ENCODE data around the gene CDC42BPA.

- no peak for TF ChIP-seq CTCF (conservative IDR thresholded peaks at IDR 0.05; ENCODE audit: low read depth, low read length)
- TF ChIP-seq EZH2 (IDR thresholded peaks at IDR 0.05; ENCODE audit: low read length, unreplicated experiment): no peak
- no peak for TF ChIP-seq EZH2phosphoT487 (IDR thresholded peaks at IDR 0.05; ENCODE audit: borderline replicate concordance, low read length)
These were observed 104.9 kb downstream of the CDC42BPA start for GRCh38 chr1:227213426-227213825.
